Measurements from ENCODE around the gene PRDM11.

The PRDM11 gene

DNA sequence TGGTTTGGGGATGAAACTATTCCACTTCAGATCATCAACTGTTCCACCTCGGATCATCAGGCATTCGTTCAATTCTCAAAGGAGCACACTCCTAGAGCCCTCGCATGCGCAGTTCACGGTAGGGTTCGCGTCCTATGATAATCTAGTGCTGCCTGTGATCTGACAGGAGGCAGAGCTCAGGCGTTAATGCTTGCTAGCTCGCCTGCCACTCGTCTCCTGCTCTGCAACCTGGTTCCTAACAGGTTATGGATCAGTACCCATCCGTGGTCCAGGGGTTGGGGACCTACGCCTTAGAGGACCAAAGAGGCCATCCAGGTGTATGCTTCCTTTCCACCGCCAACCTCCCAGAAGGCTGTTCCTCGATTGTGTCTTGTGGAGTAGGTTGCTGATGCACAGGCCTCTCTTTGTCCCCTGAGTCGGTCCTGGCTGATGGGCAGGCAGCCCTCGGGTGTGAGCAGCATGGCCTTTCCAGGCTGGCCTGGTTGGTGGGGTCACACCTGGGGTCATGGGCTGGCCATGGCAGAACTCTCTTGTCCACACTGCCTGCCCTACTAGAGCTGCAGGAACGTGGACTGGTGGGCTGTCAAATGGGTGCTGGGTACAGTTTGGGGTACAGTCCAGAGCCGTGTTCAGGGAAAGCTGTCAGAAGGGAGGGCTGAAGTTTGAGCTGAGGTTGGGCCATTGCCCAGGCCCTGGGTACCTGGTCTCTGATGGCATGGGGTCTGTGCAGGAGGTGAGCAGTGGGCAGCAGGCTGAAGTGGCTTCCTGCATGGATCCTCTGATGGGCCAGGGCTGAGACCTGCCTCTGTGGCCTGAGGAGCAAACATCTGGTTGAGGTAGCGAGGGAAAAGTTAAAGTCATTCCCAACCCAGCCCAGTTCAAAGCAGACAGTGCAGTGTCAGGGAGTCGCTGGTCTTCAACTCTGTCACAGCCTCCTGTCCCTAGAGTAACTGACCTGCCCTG, 11.1 kb downstream of the PRDM11 start:
- no peak for DNase-seq (ENCODE audit: low read depth in 4 of 4, low spot score in 1 of 4)

DNA sequence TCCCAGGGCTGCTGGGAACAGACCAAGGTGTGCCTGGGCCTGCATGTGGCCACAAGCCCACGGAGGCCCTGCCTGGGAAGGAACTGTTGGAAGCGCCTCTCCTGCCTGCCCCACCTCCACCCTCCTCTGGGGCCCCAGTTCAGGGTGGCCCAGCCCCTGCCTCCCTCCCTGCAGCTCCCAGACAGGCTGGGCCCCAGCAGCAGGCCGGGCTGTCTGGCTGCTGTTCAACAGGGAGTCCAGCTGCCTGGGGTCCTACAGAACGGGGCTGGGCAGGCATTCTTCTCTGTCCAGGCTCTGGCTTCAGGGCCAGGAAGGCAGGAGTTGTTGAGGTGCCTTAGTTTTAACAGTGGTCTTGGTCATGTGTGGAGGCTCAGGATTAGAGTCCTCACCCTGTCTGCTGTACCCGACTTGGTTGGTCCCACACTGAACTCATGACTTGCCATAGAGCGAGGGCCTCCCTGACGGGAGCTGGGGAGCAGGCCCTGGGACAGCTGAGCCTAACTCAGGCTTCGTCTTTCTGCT, 11.8 kb downstream of the PRDM11 start:
- no peak for DNase-seq (ENCODE audit: low read depth in 4 of 4, low spot score in 1 of 4)

DNA sequence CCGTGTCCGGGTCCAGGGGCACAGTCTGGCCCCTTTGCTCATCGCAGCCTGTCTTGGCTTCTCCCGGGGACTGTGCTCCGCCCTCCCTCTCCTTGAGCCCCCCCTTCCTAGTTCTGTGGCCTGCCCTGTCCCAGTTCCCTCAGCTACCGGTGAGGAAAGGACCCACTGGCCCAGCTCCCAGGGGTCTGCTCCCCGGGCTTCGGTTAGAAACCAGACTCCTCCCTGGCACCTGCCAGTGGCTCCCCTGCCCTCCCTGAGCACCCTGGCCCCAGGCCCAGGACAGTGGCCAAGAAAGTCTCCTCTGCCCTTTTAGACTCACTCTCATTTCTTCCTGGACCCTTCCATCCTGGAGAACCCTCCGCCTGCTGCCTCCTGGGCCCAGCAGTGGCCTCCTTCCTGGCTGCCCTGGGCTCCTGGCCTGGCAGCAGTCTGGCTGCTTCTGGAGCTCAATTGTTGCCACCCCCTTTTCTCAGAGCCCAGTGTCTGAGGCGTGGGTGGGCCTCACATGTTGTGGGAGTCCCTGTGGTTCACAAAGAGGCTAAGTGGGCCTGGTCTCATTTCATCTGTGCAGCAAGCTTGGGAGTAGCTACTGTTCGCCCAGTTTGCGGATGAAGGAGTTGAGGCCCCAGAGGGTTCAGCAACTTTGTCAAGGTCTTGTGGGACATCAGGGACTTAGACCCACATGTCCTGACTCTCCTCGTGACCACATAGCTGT, 12.6 kb downstream of the PRDM11 start:
- DNase-seq (ENCODE audit: low read depth in 4 of 4, low spot score in 1 of 4): no peak

DNA sequence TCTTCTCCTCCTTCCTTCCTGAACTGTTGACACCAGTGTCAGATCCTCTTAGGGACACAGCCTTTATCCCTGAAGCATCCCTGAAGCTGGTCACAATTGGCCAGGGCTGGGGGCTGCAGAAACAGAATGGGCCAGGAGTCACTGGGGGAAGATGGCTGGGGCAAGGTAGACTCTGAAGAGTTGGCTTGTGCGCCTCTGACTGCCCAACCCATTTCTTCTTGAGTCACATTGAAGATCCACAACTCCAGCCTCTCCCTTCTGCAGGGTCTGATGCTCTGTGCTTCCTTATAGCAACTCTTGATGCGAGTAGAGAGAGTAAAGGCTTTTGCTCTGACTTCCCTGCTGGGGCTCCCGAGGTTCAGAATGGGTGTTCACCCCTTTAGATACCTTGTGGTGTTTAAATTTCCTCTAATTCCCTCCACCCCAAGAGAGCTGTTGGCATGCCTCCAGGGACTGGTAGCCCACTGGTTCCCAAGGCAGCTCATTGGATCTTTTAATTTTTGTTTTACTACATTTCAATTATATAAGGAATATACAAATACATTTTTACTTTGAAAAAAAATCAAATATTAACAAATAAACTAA, 13.4 kb downstream of the PRDM11 start:
- DNase-seq (ENCODE audit: low read depth in 4 of 4, low spot score in 1 of 4): no peak

DNA sequence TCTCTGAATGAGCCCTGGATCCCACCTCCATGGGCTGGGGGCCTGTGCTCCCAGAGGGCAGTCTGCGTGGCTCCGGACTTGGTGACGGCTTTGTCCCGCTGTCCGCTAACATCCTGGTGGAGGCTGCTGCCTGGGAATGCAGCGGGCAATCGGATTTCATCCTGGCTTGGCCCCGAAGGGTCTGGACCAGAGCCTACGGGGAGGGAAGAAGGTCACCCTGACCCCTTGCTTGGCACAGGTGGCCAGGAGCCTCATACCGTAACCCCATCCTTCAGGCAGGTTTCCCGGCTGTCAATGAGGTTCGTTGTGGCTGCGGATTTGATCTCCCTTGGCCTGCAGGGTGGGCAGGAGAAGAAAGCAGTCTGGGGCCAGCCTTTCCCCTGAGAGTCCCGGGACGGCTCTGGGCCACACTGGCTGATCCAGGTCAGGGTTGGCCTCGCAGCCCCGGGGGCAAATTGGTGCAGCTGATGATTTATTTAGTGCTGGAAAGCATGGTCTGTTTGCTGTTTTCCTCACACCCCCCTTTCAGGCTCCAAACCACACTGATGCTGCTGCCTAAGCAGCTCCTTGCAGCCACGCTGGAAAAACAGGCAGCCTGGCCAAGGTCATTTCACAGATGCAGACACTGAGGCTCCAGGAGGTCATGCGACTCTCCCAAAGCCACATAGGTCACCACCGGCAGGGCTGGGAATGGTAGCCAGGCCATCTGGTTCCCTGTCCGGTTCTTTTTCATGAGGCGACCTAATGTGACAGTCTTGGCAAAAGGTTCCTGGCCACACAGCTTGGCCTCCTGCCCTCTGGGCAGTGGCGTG, 15.0 kb downstream of the PRDM11 start:
- DNase-seq (ENCODE audit: low read depth in 4 of 4, low spot score in 1 of 4): no peak

DNA sequence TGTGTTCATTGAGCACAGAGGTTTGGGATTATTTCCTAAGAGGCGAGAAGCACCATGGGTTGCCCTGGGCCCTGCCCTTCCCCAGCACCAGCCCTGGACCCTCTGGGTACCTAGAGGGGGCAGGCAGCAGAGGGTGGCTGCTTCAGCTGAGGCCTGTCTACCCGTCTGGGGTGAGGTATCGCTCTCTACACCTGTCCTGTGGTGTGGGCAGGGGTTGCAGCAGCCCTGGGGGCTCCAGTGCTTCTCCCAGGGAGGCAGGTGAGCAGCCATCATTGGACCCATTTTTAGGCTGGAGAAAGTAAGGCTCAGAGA, 15.6 kb downstream of the PRDM11 start:
- DNase-seq (ENCODE audit: low read depth in 4 of 4, low spot score in 1 of 4): no peak

DNA sequence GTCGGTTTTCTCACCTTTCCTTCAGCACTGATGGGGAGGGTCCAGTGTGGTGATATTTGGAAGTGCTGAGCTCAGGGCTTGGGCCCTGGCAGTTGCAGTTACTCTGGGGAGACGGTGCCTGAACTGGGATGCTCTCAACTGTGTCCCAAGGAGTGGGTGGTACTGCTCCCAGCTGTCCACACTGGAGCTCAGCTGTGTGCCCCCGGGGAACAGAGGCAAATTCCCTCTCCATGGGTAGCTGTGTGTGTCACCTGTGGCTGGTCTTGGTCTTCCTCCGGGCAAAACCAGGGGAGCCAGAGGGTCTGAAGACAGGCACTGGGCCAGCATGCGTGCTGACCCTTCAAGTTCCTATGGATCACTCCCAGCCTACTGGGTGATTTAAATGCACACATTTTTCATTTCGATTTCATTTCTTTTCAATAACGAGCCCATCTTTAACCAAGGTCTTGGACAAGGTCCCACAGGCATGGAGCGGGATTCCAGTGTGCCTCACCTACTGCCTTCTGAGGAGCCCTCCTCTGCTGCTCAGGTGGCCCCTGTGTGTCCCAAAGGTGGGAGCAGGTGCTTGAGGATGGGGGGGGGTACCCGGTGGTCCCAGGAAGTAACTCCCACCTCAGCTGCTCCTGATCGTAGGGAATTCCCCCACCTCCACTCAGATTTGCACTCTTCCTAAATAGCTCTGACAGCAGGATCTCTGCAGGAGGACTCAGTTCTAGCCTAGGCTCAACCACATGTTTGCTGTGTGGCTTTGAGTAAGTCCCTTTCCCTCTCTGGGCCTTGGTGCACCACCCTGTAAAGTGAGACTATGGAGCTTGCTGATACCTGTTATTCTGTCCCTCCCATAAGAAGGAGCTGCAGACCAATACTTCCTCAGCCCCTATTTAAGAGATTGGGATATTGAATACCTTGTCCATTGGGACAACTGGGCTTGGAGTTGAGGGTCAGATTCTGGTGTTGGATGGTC, 16.8 kb downstream of the PRDM11 start:
- DNase-seq (ENCODE audit: low read depth in 4 of 4, low spot score in 1 of 4): no peak

DNA sequence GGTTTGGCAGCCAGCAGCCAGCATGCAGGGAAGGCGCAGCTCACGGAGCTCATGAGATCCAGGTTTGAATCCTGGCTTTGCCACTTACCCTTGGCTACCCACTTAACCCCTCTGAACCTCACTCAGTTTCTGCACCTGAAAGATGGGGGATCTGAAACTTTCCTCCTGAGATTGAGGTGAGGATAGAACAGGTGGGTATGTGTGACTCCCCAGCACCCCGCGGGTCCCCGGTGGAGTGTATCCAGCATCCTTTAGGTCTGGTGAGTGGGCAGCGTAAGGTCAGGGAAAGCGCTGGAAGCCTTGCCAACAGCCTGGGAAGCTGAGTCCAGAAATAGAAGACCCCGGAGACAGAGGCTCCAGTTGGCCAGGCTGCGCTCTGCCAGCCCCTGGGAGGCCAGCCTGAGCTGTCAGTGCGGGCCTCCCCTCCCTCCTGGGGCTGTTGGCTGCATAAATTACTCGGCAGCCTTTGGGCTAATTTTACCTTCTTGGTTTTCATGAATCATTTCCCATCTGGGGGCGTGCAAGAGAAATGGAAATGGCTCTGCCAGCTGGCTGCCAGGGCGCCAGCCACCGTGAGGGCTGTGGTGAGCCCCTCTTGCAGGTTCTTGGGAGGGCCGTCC, 17.6 kb downstream of the PRDM11 start:
- no peak for DNase-seq (ENCODE audit: low read depth in 4 of 4, low spot score in 1 of 4)

DNA sequence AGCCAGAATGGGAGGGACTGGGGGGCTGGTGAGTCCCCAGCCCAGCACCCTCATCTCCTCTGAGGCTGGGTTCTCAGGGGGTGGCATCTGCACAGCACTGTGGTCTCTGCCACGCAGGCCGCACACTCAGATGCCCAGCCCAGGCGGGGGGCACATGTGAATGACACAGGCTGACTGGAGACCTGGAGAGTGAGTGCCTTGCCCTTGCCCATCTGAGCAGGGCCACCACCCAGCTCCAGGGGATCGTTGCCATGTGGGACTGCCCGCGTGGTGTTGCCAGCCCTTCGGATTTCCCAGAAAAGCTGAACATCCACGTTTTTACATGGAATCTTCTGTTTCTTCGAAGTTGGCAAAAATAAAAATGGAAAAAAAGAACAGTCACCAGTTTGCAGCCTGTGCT, 18.9 kb downstream of the PRDM11 start:
- DNase-seq (ENCODE audit: low read depth in 4 of 4, low spot score in 1 of 4): no peak

DNA sequence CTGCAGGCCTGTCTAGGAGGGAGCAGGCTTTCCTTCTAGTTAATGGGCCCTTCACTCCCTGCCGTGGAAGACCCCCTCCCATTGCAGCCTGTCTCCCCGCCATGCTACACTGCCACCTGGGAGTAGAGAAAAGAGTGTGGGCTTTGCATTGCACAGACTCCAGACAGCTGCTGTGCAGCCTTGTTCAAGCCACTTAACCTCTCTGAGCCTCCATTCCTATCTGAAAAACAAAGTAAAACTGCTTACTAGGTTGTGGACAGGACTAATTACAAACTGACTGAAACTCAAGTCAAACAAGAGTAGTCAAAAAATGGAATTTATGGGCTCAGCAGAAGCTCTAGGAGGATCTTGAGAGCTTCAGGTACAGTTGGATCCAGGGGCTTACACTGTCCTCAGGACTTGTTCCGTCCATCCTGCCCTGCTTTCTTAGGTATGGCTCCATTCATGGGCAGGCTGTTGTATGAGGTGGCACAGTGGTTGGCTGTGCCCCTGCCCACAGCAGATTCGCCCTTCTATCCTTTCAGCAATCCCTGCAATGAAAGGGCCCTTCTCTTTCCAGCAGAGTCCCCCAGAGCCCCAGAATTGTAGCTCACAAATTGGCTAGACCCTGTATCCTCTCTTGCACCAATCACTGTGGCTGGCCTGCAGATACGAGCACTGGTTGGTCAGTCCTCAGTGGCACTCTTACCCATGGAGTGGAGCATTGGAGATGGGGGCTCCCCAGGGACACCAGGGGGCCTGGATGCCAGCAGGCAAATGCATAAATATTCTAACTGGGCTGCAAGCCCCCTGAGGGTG, 19.6 kb downstream of the PRDM11 start:
- DNase-seq (ENCODE audit: low read depth in 4 of 4, low spot score in 1 of 4): no peak

DNA sequence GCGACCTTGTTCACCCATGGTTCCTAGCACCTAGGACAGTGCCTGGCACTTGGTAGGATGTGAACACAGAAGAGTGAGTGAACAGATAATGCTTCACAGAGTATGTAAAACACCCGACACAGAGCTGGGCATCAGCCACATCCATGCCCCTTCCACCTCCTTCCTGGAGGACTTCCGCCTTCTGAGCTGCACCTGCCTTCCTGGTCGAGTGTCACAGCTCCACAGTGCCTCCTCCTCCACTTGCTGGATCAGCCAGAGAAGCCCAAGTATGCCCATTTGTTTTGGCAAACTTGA, 20.1 kb downstream of the PRDM11 start:
- no peak for DNase-seq (ENCODE audit: low read depth in 4 of 4, low spot score in 1 of 4)

DNA sequence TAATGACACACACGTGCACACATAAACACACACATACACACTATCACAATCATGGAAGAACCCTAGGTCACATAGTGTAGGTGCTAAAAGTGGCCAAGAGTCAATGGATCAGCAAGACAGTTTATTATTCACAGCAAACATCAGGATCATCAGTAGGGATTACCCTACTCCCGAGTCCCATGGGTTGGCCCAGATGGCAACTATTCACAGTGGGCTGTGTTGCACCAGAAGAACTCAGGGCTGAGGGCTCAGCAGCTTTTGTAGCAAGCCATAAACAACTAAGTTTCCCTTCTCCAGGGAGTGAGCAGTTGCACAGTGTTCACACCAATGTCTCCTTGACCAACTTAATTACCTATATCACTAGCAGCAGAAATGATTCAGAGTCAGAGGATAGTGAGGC, 20.8 kb downstream of the PRDM11 start:
- no peak for DNase-seq (ENCODE audit: low read depth in 4 of 4, low spot score in 1 of 4)

DNA sequence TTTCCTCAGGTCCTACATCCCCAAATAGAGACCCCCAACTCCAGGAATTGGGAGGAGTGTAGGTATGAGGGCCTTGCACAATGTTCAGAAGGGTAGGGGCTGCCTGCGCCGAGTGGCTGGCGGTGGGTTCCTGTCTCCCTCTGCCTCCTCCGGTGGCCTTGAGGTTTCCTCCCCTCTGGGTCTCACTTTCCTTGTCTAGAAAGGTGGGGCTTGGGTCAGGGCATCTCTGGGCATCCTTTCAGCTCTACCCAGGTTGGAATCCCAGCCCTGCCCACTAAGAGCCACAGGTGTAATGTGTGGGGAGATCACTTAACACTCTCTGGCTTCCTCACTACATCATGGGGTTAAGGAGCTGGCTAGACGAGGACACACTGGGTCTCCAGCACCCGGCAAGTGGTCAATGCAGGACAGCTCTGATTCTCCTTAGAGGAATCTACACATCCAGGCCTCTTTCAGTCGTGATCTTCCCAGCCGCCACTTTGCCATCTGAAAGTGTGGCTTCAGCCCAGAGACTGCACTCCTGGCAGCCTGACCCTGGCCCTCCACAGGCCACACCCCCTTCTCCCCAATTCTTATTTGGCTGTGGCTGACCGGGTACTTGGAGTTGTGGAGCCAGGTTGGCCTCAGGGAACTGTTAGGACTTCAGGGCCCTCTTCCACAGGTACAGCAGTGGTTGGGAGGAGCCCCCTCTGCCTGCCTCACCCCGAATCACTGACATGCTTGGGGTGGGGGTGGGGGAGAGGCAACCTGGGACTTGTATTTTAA, 22.1 kb downstream of the PRDM11 start:
- no peak for DNase-seq (ENCODE audit: low read depth in 4 of 4, low spot score in 1 of 4)

DNA sequence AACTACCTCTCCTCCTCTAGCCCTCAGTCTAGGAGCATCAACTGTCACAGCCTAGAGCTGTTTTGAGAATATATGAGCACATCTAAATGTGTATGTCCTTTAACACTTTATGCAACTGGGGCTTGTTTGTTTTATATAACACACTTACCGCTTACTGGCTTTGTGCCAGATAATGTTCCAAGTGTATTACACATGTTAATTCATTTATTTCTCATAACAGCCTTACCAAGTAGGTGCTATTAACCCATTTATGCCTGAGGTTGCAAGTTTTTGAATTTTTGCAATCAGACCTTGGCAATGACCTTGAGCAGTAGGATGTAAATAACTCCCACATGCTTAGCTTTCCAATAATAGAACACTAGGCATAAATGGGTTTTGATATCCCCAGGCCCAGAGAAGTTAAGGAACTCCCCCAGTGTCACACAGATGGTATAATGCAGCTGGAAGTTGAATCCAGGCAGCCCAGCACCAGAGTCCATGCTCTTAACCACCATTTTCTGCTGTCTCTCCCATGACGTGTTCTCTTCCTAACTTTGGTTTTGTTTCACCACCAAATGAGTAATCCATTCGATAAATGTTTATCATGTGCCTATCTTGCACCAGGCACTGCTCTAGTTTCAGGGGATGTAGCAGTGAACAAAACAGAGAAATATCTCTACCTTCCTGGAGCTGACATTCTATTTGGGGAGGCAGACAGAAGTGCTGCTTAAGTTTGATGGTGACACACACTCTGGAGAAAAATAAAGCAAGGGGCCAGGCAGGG, 23.1 kb downstream of the PRDM11 start:
- DNase-seq (ENCODE audit: low read depth in 4 of 4, low spot score in 1 of 4): no peak

DNA sequence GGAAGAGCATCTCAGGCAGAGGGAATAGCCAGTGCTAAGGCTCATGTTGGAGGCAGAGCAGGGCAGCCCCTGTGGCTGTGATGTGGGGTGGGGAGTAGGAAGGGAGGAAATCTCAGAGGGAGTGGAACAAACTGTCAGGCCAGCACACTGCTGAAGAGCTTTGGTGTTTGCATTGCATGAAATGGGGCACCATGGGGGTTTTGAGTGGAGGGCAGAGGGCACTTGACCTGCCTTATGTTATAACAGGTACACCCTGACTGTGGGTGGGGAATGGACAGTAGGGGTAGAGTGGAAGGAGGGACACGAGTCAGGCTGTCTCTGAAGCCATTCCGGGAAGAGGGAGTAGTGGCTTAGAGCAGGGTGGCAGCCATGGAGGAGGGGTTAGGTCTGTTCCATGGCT, 24.0 kb downstream of the PRDM11 start:
- DNase-seq (ENCODE audit: low read depth in 4 of 4, low spot score in 1 of 4): no peak

DNA sequence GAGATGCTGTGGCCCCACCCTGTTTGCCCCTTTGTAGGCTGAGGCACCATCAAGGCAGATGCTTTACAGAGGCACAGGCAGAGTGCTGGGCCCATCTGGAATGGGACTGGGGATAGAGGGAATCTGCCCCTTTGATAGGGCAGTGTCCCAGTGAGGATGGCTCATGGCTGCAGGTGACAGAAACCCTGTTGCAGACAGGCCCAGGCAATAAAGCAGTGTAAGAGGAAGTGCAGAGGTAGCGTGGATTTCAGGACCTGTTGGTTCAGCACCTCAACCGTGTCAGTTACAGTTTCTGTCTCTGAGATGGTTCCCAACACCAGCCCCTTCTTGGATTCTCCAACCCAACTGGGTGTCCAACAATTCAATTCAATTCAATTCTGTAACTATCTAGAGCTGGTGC, 25.1 kb downstream of the PRDM11 start:
- no peak for DNase-seq (ENCODE audit: low read depth in 4 of 4, low spot score in 1 of 4)

DNA sequence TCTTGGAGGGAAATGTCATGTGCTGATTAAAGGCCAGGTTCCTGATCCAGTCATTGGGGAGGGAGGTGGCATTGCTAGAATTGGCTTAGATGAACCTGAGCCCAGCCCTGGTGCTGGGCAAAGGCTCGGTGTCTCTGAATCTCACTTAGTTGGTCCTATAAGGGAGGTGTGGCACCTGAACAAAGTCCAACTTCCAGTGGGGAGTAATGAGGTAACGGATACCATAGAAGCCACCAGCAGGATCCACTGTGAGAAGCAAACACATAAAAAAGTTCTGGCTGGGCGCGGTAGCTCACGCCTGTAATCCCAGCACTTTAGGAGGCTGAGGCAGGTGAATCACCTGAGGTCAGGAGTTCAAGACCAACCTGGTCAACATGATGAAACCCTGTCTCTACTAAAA, 26.6 kb downstream of the PRDM11 start:
- DNase-seq (ENCODE audit: low read depth in 4 of 4, low spot score in 1 of 4): no peak
